Adrenal gland (tissue), 12 donors: ENCODE measurements around the gene THRB. TPM values are rescaled to one million over a fixed set of nuclear protein-coding genes. Genes with fewer than 3 reads are reported as not detected.

Experiments used
- DNase-seq, 7 donors: peaks; one replicate each; pipeline ENCODE4 v3.0.0-alpha.2; 2019 to 2020
- H3K27ac ChIP-seq, 5 donors: fragments of 200-600 bp; sonication (generic) in 4 of 5; 1 replicate in 3 of 5; 2 replicates in 2 of 5; pipeline versions ENCODE4 v1.5.1 to v1.8.0; 2016 to 2020; ENCODE audit warnings: mild to moderate bottlenecking in 1 of 5
- H3K27me3 ChIP-seq: fragments of 200-600 bp; 2 replicates; pipeline ENCODE4 v1.8.0; 2021
- H3K36me3 ChIP-seq, 2 donors: fragments of 200-600 bp; replicated peaks in 1 of 2; 1 replicate in 1 of 2; 2 replicates in 1 of 2; pipeline versions ENCODE4 v1.5.1 to v1.8.0; 2018 to 2022
- H3K4me1 ChIP-seq, 2 donors: fragments of 200-600 bp; replicated peaks in 1 of 2; 1 replicate in 1 of 2; 2 replicates in 1 of 2; pipeline versions ENCODE4 v1.5.1 to v1.8.0; 2018 to 2021
- H3K4me3 ChIP-seq, 4 donors: fragments of 200-600 bp; sonication (generic) in 3 of 4; one replicate each; pipeline ENCODE4 v1.5.1; 2016 to 2018
- H3K9me3 ChIP-seq, 3 donors: fragments of 200-600 bp; sonication (generic) in 1 of 3; replicated peaks in 1 of 3; 1 replicate in 2 of 3; 2 replicates in 1 of 3; pipeline versions ENCODE4 v1.5.1 to v1.8.0; 2016 to 2021
- POLR2A ChIP-seq, 2 donors: fragments of 450-650 bp; IDR thresholded peaks; one replicate each; pipeline ENCODE4 v1.6.1; 2017; ENCODE audit warnings: antibody characterized with exemption in 2 of 2, mild to moderate bottlenecking in 2 of 2, moderate library complexity in 1 of 2
- WGBS, 4 donors: extraction: QIAGEN DNeasy Blood & Tissue Kit in 2 of 4; methylation state at CpG; one replicate each; pipeline versions ENCODE4 v1.1.5 to v1.1.7; 2013 to 2017; 5-methylcytosine and 5-hydroxymethylcytosine counted together
- intact Hi-C, 2 donors: fragments of 100-400 bp; cut with DNase I; formaldehyde crosslinking; loops; one replicate each; pipeline versions ENCODE4 v1.14.1 to v1.15.0; 2022 to 2023
- polyA plus RNA-seq, 3 donors: library from polyadenylated mRNA; stranded (reverse); fragments of 200-250 nt in 2 of 3; fragments of 350-450 nt in 1 of 3; fragmentation: Illumina TruSeq in 1 of 3; extraction: RNeasy Lipid Tissue Mini Kit (QIAGEN cat#74804) in 1 of 3; gene quantifications; one replicate each; pipeline ENCODE4 v1.2.3, GENCODE V29; 2013 to 2014
- total RNA-seq, 9 donors: library from RNA; depleted of rRNA in 4 of 9; stranded (reverse); fragments of >200 nt in 4 of 9; fragments of 120-200 nt in 1 of 9; fragmentation: NEBNext Ultra II Directional in 1 of 9; extraction: Animal tissue kit (Norgen Biotek cat#: 25700) in 1 of 9; gene quantifications; one replicate each; pipeline versions ENCODE4 v1.1.0 to v1.2.4, GENCODE V29; 2013 to 2023
- TF ChIP-seq, protein P1 (sequence below), 6 experiments: fragments of 450-650 bp in 4 of 6; fragments of 200-600 bp in 2 of 6; sonication (generic) in 1 of 6; IDR thresholded peaks; 1 replicate in 5 of 6; 2 replicates in 1 of 6; pipeline versions ENCODE4 v1.5.1 to v1.8.0; 2016 to 2021; ENCODE audit warnings: antibody characterized with exemption in 6 of 6, mild to moderate bottlenecking in 2 of 6, moderate library complexity in 1 of 6
- donor health status: healthy with polysubstance abuse.
- donor health status: Bipolar disorder and iron deficiency.
- donor health status: DM: yes; HTN: yes; CAD: no.
- donor health status: DM: no; HTN: no; CAD: no.
- donor health status: DM: no; HTN: no; CAD: no.
- donor health status: DM: yes; HTN: yes; CAD: no.

Gene THRB
- total and polyA plus RNA-seq, 12 donors = 3.0 to 30.7 (median 13.5) TPM

DNA sequence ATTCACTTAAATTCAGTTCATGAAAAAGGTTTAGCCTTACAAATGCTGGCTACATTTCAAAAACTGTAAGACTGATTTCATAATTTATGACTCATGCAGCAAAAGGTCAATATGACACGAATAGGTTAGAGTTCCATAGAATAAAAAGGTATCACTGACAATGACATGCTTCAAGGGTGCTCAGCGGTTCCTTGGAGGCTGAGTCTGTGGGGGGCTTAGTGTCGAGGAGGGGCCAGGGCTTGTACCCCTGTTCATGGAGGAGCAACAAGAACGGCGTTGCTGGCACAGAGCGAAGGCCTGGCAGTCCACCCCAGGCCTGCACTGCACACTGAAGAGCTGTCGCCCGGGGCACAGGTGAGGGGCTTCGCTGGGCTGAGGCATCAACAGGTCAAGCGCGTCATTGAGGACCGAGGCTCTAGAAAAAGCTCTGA, 375.3 kb downstream of the THRB start:
- Histone ChIP-seq H3K36me3 (no peaks in the 10 kb centered on the region), H3K4me1 (peaks cover 0 to 7% of the 10 kb centered on the region in 2 donors), H3K27me3 (no peaks in the 10 kb centered on the region), H3K4me3 (no peak overlapping the region), H3K9me3 (no peaks in the 10 kb centered on the region), H3K27ac (no peak overlapping the region)
- TF ChIP-seq POLR2A (IDR thresholded peaks at IDR 0.05) = no peak
- TF ChIP-seq, protein P1, sequence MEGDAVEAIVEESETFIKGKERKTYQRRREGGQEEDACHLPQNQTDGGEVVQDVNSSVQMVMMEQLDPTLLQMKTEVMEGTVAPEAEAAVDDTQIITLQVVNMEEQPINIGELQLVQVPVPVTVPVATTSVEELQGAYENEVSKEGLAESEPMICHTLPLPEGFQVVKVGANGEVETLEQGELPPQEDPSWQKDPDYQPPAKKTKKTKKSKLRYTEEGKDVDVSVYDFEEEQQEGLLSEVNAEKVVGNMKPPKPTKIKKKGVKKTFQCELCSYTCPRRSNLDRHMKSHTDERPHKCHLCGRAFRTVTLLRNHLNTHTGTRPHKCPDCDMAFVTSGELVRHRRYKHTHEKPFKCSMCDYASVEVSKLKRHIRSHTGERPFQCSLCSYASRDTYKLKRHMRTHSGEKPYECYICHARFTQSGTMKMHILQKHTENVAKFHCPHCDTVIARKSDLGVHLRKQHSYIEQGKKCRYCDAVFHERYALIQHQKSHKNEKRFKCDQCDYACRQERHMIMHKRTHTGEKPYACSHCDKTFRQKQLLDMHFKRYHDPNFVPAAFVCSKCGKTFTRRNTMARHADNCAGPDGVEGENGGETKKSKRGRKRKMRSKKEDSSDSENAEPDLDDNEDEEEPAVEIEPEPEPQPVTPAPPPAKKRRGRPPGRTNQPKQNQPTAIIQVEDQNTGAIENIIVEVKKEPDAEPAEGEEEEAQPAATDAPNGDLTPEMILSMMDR (IDR thresholded peaks at IDR 0.05) = no peak
- 77 to 85% (median 82%) methylated on average over 12 of the region's 12 CpGs for WGBS, 4 donors
- no peak for DNase-seq
- intact Hi-C loops = no loop called here

DNA sequence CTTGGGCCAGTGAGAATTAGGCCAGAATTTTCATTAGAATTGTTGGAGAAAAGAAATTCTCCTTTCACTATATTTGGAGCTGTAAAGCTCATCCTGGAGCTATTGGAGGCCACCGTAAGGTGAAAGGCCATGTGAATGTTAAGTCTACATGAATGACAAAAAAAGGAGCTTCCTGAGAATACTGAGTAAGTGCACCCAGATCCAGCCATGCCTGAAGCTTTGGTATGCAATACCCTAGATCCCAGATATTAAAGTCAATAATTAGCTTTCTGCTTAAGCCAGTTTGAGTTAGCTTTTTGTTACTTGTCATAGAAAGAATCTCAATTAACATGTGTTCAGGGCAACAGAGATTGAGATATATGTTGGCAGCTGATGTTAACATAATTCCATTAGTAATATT, 377.1 kb downstream of the THRB start:
- DNase-seq = no peak
- TF ChIP-seq POLR2A (IDR thresholded peaks at IDR 0.05) = no peak
- TF ChIP-seq, protein P1 (IDR thresholded peaks at IDR 0.05) = no peak
- 95 to 100% (median 100%) methylated on average over 1 of the region's 1 CpG for WGBS, 4 donors
- Histone ChIP-seq H3K4me3 (no peak overlapping the region), H3K27me3 (no peaks in the 10 kb centered on the region), H3K27ac (no peak overlapping the region), H3K4me1 (peaks cover 0 to 7% of the 10 kb centered on the region in 2 donors), H3K36me3 (no peaks in the 10 kb centered on the region), H3K9me3 (no peaks in the 10 kb centered on the region)
- intact Hi-C loops = no loop called here

DNA sequence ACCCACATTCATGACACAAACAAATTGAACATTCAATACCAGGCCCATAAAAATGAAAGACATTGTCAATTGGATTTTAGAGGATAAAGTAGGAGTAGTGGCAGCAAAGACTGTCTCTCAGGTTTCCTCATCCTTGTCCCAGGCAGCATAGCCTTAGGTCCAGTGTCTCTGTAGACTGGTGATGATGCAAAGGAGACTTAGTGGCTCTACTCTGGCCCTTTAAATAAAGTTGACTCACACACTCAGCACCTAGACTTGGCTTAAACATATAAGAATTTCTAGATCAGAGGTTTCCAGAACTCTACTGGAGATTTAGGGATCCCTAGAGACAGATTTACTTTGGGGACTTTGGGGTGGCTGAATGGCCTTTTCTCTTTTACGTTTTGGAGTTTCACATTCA, 382.9 kb downstream of the THRB start:
- WGBS, 4 donors = 28 to 48% (median 40%) methylated on average over 1 of the region's 1 CpG
- no peaks in the 10 kb centered on the region for H3K9me3 ChIP-seq
- H3K27ac ChIP-seq = no peak overlapping the region
- DNase-seq = no peak
- TF ChIP-seq, protein P1 (IDR thresholded peaks at IDR 0.05) = no peak
- H3K27me3 ChIP-seq = no peaks in the 10 kb centered on the region
- H3K36me3 ChIP-seq = no peaks in the 10 kb centered on the region
- H3K4me3 ChIP-seq = no peak overlapping the region
- intact Hi-C loops = no loop called here
- H3K4me1 ChIP-seq = no peaks in the 10 kb centered on the region

DNA sequence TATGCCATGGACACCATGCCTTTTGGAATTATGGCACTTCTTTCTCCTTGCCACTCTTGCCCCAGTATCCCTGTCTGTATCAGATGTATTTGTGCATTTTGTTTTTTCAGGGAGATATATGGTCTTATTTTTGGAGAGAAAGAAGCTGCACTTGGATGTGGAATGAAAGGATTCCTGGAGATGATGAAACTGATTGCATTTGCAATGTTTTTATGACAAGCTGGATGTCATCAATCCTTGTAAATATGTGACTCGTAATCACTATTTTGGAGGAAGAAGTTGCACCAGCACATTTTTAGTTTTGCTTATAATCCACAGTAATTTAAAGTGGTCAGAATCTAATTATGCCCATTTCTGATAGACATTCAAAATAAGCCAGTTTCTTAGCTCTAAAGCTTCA, 384.6 kb downstream of the THRB start:
- DNase-seq = no peak
- intact Hi-C loops = no loop called here
- TF ChIP-seq, protein P1 (IDR thresholded peaks at IDR 0.05) = no peak
- TF ChIP-seq POLR2A (IDR thresholded peaks at IDR 0.05) = no peak
- no peaks in the 10 kb centered on the region for H3K9me3 ChIP-seq
- no peaks in the 10 kb centered on the region for H3K27me3 ChIP-seq
- H3K4me3 ChIP-seq = no peak overlapping the region
- H3K36me3 ChIP-seq = no peaks in the 10 kb centered on the region
- 24 to 40% (median 30%) methylated on average over 1 of the region's 1 CpG for WGBS, 4 donors
- H3K4me1 ChIP-seq = no peaks in the 10 kb centered on the region
- H3K27ac ChIP-seq = no peak overlapping the region
